ENCODE data around the gene DPP3.

Gene DPP3

DNA sequence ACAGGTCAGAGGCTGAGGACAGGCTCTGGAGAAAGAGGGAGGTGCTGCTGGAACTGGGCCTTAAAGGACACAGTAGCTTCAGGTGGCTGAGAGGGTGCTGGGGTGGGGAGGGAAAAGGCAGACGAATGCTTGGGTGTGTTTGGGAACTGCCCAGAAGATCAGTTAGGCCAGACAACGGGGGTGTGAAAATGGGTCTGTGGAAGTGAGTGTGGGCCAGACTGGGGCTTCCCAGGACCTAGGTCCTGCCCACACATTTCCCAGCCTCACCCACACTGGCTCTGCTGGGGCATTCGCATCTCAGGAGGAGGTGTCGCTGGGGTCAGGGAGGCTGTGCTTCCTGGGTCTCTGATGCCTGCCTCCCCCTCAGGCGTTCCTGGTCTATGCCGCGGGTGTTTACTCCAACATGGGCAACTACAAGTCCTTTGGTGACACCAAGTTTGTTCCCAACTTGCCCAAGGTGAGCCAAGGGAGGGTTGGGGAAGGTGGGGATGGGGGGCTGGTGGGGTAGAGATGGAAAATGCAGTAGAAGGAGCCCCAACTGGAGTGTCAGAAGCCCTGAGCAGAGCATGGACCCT, 4.7 kb downstream of the DPP3 start:
- no peak for DNase-seq (ENCODE audit: low spot score)

DNA sequence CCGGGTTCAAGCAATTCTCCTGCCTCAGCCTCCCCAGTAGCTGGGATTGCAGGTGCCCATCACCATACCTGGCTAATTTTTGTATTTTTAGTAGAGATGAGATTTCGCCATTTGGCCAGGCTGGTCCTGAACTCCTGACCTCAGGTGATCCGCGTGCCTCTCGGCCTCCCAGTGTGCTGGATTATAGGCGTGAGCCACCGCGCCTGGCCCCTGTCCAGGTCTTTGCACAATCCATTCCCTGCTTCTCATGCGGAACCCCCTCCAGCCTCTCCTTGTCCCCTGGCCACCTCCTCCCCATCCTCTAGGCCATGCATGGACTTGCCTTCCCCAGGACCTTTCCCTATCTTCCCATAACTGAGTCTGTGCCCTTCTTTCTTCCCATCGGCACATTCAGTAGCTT, 8.7 kb downstream of the DPP3 start:
- no peak for DNase-seq (ENCODE audit: low spot score)

DNA sequence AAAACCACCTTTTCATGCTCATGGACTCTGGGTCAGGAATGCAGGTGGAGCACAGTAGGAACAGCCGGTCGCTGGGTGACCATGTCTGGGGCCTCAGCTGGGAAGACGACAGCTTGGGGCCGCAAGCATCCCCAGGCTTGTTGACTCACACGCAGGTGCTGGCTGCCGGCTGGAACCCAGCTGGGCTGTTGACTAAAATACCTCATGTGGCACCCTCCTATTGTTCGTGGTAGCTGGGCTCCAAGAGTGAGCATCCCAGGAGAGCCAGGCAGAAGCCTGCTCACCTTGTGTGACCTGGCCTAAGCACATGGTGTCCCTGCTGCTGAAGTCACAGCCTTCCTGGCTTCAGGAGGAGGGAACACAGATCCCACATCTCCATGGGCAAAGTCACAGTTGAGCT, 9.4 kb downstream of the DPP3 start:
- DNase-seq (ENCODE audit: low spot score) = no peak

DNA sequence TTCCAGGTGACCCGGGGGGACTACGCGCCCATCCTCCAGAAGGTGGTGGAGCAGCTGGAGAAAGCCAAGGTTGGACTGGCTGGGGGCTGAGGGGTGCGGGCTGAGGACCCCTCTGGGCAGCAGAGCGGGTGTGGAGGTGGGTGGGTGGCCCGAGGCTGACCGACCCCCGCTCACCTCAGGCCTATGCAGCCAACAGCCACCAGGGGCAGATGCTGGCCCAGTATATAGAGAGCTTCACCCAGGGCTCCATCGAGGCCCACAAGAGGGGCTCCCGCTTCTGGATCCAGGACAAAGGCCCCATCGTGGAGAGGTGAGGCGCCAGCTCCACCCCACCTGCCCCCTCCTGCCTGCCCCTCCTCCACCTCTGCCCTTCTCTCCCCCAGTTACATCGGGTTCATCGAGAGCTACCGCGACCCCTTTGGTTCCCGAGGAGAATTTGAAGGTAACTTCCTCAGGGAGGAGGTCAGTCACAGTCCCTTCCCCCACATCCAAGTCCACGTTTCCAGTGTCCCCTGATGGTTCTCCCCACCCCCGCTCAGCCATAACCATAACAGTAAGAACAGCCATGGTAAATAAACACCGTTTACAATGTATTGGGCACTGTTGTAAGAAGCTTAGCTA, 11.2 kb downstream of the DPP3 start:
- DNase-seq (ENCODE audit: low spot score) = no peak

DNA sequence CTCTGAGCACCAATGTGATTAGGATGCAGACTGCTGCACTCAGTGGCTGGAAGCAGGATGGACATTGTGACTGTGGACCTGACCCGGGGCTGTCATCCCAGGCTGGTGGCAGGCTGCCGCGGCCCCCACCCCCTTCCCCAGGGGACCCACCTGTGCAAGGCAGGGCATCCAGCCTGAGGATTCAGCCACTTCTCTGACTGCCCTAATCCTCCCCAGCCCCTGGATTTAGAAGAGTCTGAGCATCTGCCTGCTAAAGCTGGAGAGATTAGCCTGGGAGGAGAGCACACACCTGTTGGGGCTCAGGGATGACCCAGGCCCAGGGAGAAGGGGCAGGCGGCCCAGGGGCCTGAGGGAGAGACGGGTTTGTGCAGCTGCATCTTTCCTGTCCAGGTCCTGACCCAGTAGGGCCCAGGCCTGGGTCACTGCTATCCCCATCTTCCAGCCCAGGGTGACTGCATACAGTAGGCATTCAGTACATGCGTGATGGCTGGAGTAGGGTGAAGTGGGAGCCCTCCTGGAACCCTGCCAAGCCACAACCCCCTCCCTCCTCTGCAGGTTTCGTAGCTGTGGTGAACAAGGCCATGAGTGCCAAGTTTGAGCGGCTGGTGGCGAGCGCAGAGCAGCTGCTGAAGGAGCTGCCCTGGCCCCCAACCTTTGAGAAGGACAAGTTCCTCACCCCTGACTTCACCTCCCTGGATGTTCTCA, 12.1 kb downstream of the DPP3 start:
- no peak for DNase-seq (ENCODE audit: low spot score)

DNA sequence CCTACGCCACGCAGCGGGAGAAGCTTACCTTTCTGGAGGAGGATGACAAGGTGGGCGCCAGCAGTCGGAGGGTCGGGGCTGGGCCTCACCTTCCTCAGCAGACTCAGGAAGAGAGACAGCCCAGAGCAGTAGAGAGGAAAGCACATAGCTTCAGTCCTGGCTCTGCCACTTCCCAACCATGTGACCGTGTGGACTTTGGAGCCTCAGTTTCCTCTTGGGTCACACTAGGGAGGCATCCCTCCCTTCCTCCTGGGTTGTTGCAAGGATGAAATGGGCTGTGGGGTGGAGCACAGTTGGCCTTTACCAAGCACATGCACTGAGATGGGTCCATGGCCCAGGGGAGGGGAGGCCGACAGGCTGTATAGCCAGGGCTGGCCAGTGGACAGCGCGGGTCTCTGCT, 12.9 kb downstream of the DPP3 start:
- no peak for DNase-seq (ENCODE audit: low spot score)

DNA sequence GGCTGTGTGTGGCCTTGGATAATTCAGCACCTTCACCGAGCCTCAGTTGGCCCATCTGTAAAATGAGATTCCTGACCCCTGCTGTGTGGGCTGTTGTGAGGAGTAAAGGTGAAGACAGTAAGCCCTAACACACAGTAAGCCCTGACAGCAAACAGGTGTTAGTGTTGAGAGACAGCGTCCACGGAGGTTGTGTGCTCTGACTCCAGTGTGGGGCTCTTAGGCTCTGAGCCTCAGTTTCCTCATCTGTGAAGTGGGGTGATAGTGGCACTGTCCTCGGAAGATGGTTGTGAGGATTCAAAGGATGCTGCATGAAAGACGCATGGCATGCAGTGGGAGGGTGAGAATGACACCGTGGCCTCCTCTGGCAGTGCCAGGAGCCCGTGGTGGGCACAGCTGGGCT, 14.2 kb downstream of the DPP3 start:
- DNase-seq (ENCODE audit: low spot score) = no peak

DNA sequence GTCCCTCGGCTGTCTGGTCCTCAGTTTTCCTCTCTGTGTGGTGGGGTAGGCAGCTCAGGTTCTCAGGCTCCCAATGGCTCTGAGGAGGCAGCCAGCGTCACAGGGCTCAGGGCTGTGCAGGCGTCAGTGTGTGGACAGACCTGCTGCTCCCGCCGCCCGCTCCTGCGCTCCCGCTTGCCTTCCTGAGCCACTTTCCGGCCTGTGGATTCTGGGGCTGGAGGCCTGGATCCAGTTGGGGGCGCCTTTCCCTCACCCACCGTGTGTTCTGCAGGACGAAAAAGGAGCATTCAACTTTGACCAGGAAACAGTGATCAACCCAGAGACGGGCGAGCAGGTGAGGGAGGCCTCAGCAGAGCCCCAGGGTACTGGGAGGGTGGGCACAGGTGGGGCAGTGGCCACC, 14.7 kb downstream of the DPP3 start:
- peak; percentile 41 for DNase-seq (ENCODE audit: low spot score)

DNA sequence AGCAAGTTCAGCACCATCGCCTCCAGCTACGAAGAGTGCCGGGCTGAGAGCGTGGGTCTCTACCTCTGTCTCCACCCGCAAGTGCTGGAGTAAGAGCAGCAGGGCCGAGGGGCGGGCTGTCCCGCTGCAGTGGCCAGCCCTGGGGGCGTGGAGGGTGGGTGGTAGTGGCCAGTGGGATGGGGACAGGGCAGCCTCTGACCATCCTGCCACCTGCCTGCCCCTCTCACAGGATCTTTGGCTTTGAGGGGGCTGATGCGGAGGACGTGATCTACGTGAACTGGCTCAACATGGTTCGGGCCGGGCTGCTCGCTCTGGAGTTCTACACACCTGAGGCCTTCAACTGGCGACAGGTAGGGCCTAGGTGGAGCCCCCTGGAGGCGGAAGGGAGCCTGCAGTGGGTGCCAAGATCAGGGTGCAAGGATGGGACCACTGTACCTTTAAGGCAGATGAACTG, 15.2 kb downstream of the DPP3 start:
- no peak for DNase-seq (ENCODE audit: low spot score)

DNA sequence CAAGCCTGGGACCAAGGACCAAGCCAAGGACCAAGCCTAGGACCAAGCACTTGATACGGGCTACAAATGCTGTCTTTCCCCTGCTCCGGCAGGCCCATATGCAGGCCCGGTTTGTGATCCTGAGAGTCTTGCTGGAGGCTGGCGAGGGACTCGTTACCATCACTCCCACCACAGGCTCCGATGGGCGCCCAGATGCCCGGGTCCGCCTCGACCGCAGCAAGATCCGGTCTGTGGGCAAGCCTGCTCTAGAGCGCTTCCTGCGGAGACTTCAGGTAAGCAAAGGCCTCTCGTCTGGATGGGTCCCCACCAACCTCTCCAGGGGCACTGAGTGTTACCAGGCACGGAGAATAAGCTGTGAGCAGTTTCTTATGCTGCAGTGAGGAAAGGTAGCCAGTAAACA, 17.0 kb downstream of the DPP3 start:
- no peak for DNase-seq (ENCODE audit: low spot score)

DNA sequence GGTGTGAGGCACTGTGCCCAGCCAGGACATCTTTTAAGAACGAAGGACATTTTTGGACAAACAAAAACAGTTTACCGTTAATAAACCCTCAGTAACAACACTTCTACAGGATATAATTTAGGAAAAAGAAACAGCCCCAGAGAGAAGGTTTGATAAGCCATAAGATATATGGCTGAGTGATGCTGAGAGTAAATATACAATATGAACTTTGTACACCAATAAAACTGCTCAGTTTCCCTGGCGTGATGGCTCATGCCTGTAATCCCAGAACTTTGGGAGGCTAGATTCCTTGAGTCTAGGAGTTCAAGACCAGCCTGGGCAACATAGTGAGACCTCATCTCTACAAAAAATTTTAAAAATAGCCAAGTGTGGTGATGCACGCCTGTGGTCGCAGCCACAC, 18.3 kb downstream of the DPP3 start:
- no peak for DNase-seq (ENCODE audit: low spot score)

DNA sequence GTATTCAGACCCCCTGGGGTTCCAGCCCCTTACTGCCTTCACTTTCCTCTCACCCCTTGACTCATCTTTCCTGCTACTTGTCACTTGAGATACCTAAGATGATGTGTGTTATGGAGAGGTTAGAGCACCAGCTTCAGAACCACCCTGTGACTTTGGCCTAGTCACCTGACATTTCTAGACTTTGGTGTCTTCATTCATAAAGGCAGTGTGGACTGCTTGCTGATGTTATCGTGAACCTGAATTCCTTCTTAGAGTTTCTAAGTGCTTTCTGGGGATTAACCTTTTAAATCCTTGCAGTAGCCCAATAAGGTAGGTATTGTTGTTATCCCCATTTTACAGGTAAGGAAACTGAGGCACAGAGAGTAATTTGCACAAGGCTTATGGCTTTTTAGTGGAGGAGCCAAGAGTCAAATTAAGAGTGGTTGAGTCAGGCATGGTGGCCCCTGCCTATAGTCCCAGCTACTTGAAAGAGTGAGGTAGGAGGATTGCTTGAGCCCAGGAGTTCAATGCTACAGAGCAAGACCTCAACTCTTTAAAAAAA, 25.1 kb downstream of the DPP3 start:
- DNase-seq (ENCODE audit: low spot score) = no peak

DNA sequence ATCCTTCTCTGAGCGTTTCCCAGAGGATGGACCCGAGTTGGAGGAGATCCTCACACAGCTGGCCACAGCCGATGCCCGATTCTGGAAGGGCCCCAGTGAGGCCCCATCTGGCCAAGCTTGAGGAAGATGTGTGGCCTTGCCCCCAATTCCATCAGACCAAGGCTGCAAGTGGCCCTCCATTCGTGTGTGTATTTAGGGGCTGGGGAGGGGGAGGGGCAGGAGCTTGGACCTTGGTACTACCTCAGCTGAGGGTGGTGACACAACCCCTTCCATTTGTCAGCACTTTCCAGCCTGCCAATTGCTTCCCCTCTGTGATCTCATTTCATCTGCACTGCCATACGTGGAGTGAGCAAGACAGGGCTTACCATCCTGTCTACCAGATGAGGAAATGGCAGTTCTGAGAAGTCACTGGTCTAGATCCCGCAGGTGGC, 28.9 kb downstream of the DPP3 start:
- DNase-seq (ENCODE audit: low spot score) = no peak

DNA sequence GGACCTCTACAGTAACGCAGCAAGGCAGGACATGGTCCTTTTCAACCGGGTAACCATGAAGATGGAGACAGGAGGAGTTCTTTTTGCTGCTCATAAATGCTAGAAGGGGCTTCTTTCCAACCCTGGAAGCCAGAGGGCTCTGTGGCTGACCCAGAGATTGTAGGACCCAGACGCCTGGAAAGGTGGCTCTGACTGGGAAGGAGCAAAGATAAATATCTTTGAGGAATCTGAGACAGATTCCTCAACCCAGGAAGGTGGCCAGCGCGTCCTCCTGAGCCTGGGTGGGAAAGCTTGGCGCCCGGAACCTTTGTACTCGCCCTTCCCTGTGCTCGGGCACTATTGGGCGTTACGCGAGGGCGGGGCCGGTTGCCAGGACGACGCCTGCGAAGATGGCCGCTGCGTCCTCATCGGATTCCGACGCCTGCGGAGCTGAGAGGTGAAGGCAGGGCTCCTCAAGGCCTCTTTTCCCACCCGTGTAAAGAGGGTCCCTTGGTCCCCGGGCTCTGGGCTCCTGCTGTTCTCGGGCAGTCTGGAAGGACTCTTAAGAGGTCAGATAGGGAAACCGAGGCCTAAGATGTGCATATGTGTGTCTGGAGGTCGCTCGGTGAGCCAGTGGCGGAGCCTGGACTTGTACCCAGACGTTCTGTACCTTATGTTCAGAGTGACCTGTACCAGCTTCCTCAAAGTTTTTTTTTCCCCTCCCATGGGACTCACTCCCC, 30.2 kb downstream of the DPP3 start, which contains the start of gene BBS1:
Gene BBS1, plus strand, starts transcription at position 365 of the 719 bp plus-strand sequence. Its CDS starts 25 bp downstream, at position 390.
- peak; percentile 86 for DNase-seq (ENCODE audit: low spot score)

DNA sequence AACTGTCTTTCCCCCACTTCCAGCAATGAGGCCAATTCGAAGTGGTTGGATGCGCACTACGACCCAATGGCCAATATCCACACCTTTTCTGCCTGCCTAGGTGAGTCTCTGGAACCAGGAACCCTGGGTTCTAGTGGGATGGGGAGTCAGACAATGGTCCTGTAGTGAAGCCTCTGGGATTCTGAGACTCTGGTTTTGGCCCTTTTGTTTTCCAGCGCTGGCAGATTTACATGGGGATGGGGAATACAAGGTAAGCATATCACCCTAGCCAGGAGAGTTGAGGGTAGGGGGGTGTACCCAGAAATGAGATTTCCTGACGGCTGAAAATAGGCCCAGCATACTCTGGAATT, 30.7 kb downstream of the DPP3 start:
- DNase-seq (ENCODE audit: low spot score) = no peak

DNA sequence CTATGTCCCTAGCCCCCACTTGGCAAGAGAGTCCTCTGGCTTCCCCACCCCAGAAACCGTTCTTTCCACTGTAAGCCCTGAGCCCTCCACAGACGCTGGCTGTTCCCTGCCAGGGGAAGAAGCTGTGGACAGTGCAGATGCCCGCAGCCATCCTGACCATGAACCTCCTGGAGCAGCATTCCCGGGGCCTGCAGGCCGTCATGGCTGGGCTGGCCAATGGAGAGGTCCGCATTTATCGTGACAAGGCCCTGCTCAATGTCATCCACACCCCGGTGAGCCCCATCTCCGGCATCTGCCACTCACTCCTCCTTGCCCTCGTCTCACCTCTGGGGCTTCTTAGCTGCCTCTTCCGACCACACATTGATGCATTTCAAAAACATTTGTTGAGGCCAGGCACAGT, 43.4 kb downstream of the DPP3 start:
- DNase-seq (ENCODE audit: low spot score) = no peak

DNA sequence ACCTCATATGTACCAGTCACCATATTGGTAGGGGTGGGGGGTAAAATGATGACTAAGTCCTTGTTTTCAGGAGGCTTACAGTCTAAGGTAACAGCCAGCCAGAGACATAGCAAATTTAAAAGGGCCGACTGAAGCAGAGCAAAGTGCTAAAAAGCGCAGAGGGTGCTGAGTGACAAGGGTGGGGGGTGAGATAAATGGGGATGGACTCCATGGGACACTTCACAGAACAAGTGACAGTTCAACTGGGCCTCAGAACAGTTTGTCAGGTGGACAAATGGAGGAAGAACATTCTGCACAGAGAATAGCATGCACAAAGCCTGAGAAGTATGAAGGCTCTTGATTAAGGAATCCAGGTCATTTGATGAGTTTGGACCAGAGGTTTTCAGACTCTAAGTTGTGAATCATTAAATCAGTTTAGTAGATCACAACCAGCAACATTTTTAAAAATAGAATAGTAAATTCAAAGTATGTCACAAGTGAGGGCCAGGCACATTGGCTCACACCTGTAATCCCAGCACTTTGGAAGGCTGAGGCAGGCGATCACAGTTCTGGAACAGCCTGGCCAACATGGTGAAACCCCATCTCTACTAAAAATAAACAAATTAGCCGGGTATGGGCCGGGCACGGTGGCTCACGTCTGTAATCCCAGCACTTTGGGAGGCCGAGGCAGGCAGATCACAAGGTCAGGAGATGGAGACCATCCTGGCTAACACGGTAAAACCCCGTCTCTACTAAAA, 44.2 kb downstream of the DPP3 start:
- DNase-seq (ENCODE audit: low spot score) = no peak

DNA sequence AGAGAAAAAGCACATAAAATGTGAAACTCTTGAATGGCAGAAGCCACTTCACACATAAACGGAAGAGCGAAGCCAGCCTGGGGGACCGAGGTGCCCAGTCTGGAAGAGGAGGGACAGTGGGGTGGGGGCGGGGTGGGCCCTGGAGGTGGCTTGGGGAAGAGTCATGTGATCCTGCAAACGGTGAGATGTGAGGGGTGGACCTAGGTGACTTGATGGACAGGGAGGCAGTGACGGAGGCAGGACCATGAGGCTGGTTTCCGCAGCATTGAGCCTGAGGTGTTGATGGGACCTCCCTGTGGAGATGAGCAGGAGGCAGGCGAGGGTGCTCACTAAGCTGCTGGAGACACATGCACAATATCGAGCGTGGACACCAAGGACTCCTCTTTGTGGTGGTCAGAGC, 48.8 kb downstream of the DPP3 start:
- no peak for DNase-seq (ENCODE audit: low spot score)

DNA sequence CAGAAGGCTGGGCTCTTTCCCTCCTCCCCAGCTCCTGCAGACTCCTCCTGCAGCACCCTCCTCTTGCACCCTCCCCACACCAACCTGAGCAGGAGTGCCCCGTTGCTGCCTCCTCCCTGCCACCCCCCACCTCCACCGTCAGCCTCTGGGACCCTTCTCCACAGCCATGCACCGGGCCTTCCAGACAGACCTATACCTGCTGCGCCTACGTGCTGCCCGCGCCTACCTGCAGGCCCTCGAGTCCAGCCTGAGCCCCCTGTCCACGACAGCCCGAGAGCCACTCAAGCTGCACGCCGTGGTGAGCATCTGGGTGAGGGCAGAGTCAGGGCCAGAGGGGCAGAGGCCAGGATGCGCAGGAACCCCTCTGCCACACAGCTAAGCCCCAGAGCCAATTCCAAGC, 49.4 kb downstream of the DPP3 start:
- no peak for DNase-seq (ENCODE audit: low spot score)

DNA sequence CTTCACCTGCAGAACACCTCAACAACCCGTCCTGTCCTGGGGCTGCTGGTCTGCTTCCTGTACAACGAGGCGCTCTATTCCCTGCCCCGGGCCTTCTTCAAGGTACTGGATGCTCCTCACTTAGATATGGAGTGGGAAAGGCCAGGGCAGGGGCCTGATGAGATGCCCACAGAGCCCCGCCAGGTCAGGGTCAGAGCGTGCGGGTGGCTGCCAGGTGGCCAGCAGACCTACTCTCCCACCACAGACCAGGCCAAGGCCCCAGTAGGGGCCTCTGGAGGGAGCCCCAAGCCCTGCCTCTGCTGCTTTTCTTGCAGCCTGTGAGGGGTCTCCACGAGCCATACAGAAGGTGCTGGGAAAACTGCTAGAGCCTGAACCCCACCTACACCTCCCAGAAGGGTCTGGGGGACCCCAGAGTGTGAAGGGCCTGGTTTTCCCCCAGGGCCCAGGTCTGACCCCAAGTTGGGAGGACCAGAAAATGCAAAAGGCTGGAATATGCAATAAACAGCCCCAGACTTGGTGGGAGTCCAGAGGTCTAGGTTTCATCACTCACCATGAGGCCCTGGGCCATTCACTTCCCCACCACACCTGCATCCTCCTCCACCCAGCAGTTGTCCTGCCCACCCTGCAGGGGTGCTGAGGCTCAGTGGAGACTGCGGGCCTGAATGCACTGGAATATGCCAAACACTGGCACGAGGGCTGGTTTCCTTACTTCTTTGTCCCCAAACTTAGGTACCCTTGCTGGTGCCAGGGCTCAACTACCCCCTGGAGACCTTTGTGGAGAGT, 50.9 kb downstream of the DPP3 start:
- DNase-seq (ENCODE audit: low spot score) = no peak

DNA sequence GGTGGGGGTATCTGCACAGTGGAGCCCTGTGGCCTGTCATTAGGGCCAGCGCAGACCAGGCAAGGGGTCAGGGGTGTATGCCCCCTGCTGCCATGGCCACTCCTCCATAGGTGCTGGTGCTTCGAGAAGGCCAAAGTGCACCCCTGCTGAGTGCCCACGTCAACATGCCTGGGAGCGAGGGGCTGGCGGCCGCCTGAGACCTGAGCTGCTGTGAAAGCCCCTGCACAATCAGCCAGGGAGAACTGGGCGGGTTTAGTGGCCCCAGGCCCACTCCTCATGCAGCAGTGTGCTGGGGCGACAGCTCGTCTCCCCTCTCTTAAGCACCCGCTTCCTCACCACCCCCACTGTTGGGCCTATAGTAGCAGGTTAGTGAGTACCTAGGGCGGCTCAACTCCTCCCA, 51.6 kb downstream of the DPP3 start:
- DNase-seq (ENCODE audit: low spot score) = no peak
